ENCODE results near the gene MED15.

DNA sequence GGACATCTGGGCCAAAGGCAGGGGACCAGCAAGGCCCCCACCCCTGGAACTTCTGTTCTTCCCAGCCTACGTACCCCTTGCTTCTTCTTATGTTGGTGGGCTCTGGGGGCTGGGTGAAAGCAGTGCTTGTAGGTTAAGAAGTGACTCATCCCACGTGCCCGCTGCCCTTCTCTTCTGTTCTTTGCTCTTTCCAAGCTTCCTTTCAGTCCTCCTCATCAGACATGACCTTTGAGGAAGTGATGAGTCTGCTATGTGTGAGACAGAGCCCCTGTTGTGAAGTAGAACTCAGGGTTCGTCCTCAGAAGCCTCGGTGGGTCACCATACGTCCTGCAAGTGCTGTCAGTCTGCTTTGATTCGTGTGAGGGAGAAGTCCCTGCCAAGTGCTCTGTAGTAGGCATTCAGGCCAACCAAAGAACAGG is 12.7 kb downstream of the MED15 start:
- TF ChIP-seq, protein P1, sequence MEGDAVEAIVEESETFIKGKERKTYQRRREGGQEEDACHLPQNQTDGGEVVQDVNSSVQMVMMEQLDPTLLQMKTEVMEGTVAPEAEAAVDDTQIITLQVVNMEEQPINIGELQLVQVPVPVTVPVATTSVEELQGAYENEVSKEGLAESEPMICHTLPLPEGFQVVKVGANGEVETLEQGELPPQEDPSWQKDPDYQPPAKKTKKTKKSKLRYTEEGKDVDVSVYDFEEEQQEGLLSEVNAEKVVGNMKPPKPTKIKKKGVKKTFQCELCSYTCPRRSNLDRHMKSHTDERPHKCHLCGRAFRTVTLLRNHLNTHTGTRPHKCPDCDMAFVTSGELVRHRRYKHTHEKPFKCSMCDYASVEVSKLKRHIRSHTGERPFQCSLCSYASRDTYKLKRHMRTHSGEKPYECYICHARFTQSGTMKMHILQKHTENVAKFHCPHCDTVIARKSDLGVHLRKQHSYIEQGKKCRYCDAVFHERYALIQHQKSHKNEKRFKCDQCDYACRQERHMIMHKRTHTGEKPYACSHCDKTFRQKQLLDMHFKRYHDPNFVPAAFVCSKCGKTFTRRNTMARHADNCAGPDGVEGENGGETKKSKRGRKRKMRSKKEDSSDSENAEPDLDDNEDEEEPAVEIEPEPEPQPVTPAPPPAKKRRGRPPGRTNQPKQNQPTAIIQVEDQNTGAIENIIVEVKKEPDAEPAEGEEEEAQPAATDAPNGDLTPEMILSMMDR (IDR thresholded peaks at IDR 0.05 in 4 of 5, conservative IDR thresholded peaks at IDR 0.05 in 1 of 5) = no peak
- no peak for TF ChIP-seq POLR2A (IDR thresholded peaks at IDR 0.05)

Data from gastrocnemius medialis (tissue), 4 donors.